ENCODE measurements around the gene NOL12.

NOL12 gene

DNA sequence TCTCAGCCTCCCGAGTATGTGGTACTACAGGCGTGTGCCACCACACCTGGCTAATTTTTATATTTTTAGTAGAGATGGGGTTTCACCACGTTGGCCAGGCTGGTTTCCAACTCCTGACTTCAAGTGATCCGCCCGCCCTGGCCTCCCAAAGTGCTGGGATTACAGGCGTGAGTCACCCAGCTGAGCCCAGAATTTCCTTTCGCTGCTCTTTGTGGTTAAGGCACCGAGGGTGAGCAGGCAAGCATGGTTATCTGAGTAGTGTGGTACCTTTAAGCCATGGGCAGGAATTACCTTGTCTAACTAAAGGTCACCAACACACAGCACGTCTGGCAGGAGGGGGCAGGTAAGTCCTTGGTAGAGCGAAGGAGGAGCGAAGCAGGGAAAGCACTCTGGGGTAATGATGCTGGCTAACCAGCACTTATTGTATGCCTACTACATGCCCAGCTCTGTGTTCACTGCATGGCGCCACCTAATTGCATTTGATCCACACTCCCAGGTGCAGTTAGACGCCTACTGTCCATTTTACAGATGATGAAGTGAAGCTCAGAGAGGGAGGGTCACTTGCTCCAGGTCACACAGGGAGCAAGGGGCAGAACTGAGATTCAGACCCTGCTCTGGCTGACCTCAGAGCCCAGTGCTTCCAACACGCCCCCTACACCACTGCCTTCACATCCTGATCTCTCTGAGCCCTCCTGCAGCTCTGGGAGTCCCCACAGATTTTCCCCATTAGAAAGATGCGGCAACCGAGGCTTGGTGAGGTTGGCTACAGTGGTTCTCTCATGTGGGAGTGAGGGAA lies 56.4 kb downstream of the NOL12 start:
- no peaks in the 10 kb centered on the region for H3K9me3 ChIP-seq (replicated peaks; ENCODE audit: insufficient read depth, low read length)
- no peak for TF ChIP-seq EZH2 (optimal IDR thresholded peaks at IDR 0.05; ENCODE audit: low read depth, low read length)
- TF ChIP-seq, protein P1, sequence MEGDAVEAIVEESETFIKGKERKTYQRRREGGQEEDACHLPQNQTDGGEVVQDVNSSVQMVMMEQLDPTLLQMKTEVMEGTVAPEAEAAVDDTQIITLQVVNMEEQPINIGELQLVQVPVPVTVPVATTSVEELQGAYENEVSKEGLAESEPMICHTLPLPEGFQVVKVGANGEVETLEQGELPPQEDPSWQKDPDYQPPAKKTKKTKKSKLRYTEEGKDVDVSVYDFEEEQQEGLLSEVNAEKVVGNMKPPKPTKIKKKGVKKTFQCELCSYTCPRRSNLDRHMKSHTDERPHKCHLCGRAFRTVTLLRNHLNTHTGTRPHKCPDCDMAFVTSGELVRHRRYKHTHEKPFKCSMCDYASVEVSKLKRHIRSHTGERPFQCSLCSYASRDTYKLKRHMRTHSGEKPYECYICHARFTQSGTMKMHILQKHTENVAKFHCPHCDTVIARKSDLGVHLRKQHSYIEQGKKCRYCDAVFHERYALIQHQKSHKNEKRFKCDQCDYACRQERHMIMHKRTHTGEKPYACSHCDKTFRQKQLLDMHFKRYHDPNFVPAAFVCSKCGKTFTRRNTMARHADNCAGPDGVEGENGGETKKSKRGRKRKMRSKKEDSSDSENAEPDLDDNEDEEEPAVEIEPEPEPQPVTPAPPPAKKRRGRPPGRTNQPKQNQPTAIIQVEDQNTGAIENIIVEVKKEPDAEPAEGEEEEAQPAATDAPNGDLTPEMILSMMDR (IDR thresholded peaks at IDR 0.05; ENCODE audit: low read length), result no peak
- no peak for TF ChIP-seq EZH2phosphoT487 (IDR thresholded peaks at IDR 0.05; ENCODE audit: low read length)
- H2AFZ ChIP-seq (ENCODE audit: low read length), result no peak overlapping the region
- no peak overlapping the region for H3K4me2 ChIP-seq (ENCODE audit: low read depth, low read length)
- H3K79me2 ChIP-seq (ENCODE audit: low read length), result peaks cover 14% of the 10 kb centered on the region
- H3F3A ChIP-seq (ENCODE audit: insufficient read depth, low read length), result 0 out of 2 replicates have a peak, but pooled peaks cover 5% of the 10 kb centered on the region
- H3K9me2 ChIP-seq (replicated peaks; ENCODE audit: insufficient read depth, low read length), result no peaks in the 10 kb centered on the region
- no peak overlapping the region for H3K27ac ChIP-seq (ENCODE audit: low read length)
- no peaks in the 10 kb centered on the region for H4K20me1 ChIP-seq (ENCODE audit: insufficient read depth, low read length)
- no peaks in the 10 kb centered on the region for H3K36me3 ChIP-seq (replicated peaks; ENCODE audit: insufficient read depth, low read length)
- peaks cover 7% of the 10 kb centered on the region; the same call in 1 of the 2 replicates for H3K4me1 ChIP-seq (ENCODE audit: low read length)
- H3K9ac ChIP-seq (ENCODE audit: low read length), result no peak overlapping the region
- H3K27me3 ChIP-seq (replicated peaks; ENCODE audit: insufficient read depth, low read length), result no peaks in the 10 kb centered on the region
- DNase-seq, result no peak
- H3K4me3 ChIP-seq (ENCODE audit: low read length), result no peak overlapping the region

Data from MM.1S (cell line).